ENCODE results near the gene IWS1.
"Not testable (repeated sequence)": the region's sequence is repeated elsewhere in the genome, so short reads cannot be mapped to it uniquely, and the experiment has no call there.

Gene IWS1

DNA sequence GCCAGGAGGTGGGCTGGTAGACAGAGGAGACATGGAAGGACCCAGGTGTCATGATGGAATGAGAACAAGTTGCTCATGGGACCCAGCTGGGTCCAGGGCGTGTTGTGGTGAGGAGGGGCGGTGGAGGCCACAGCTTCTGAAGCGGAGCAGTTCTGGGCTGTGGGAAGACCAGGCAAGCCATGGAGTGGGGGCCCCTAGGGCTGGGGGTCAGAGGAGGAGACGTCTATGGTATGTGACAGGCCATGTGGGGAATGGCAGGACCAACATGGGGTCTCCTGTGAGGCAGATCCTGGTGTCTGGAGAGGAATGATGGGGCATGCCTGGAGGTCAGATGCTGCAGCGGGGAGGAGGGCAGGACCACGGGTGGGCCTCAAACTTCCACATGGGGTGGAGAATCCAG lies 26.0 kb upstream of the IWS1 start:
- no peak for TF ChIP-seq ARNT (IDR thresholded peaks at IDR 0.05)
- TF ChIP-seq SP1 (IDR thresholded peaks at IDR 0.05) = no peak
- TF ChIP-seq ELF4 (IDR thresholded peaks at IDR 0.05) = no peak
- TF ChIP-seq, protein P1, sequence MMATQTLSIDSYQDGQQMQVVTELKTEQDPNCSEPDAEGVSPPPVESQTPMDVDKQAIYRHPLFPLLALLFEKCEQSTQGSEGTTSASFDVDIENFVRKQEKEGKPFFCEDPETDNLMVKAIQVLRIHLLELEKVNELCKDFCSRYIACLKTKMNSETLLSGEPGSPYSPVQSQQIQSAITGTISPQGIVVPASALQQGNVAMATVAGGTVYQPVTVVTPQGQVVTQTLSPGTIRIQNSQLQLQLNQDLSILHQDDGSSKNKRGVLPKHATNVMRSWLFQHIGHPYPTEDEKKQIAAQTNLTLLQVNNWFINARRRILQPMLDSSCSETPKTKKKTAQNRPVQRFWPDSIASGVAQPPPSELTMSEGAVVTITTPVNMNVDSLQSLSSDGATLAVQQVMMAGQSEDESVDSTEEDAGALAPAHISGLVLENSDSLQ (IDR thresholded peaks at IDR 0.05) = no peak
- no peak for TF ChIP-seq TARDBP (IDR thresholded peaks at IDR 0.05)
- TF ChIP-seq NFRKB (IDR thresholded peaks at IDR 0.05) = no peak
- no peak for TF ChIP-seq ZNF384 (IDR thresholded peaks at IDR 0.05)
- TF ChIP-seq FOXM1 (IDR thresholded peaks at IDR 0.05; ENCODE audit: borderline replicate concordance) = no peak
- TF ChIP-seq FOXA1 (IDR thresholded peaks at IDR 0.05) = no peak
- no peak for TF ChIP-seq SUZ12 (IDR thresholded peaks at IDR 0.05)
- no peak for TF ChIP-seq FOXK2 (IDR thresholded peaks at IDR 0.05)
- no peak for TF ChIP-seq CTBP1 (IDR thresholded peaks at IDR 0.05; ENCODE audit: borderline replicate concordance)
- TF ChIP-seq BHLHE40 (IDR thresholded peaks at IDR 0.05; ENCODE audit: borderline replicate concordance) = no peak
- no peak for TF ChIP-seq L3MBTL2 (conservative IDR thresholded peaks at IDR 0.05)
- TF ChIP-seq LEF1 (IDR thresholded peaks at IDR 0.05; ENCODE audit: borderline replicate concordance) = no peak
- no peak for TF ChIP-seq HDGF (IDR thresholded peaks at IDR 0.05; ENCODE audit: borderline replicate concordance)
- ChIA-PET CTCF (no interaction called here), POLR2A (no interaction called here)
- no peak for DNase-seq (ENCODE audit: extremely low spot score)

DNA sequence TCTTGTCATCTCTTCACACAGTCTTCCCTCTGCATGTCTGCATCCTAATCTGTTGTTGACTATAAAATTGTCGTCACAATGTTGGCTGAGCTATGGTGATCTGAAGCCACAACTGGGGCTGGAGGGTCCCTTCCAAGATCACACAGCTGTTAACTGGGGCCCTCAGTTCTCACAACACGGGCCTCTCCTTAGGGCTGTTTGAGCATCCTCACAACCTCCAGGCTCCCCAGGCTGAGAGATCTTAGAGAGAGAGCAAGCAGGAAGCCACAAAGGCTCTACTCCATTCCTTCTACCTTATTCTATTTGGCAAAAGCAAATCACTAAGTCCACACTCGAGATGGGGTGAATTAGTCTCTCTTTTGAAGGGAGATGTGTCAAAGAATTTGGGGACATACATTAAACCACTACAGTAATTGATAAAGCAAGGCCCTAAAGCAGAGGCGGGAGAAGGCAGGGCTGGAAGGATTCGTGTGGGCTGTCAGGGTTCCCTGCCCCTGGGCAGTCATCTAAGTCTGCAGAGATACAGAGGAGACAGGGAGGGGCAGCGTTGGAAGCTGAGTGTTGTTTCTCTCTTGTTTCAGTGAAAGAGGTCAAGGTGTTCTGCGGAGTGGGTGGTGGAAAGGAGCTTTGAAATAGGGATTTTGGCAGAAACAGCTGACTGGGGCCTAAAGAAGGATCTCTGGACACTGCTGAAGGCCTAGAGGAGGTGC lies 25.1 kb upstream of the IWS1 start:
- TF ChIP-seq FOXK2 (IDR thresholded peaks at IDR 0.05) = no peak
- TF ChIP-seq SP1 (IDR thresholded peaks at IDR 0.05) = no peak
- no peak for TF ChIP-seq LEF1 (IDR thresholded peaks at IDR 0.05; ENCODE audit: borderline replicate concordance)
- no peak for TF ChIP-seq TARDBP (IDR thresholded peaks at IDR 0.05)
- TF ChIP-seq BHLHE40 (IDR thresholded peaks at IDR 0.05; ENCODE audit: borderline replicate concordance) = no peak
- no peak for TF ChIP-seq ZNF384 (IDR thresholded peaks at IDR 0.05)
- TF ChIP-seq FOXA1 (IDR thresholded peaks at IDR 0.05) = no peak
- no peak for TF ChIP-seq NFRKB (IDR thresholded peaks at IDR 0.05)
- TF ChIP-seq SUZ12 (IDR thresholded peaks at IDR 0.05) = no peak
- TF ChIP-seq ARNT (IDR thresholded peaks at IDR 0.05) = no peak
- TF ChIP-seq, protein P1 (IDR thresholded peaks at IDR 0.05) = no peak
- TF ChIP-seq L3MBTL2 (conservative IDR thresholded peaks at IDR 0.05) = no peak
- no peak for TF ChIP-seq HDGF (IDR thresholded peaks at IDR 0.05; ENCODE audit: borderline replicate concordance)
- no peak for TF ChIP-seq CTBP1 (IDR thresholded peaks at IDR 0.05; ENCODE audit: borderline replicate concordance)
- TF ChIP-seq FOXM1 (IDR thresholded peaks at IDR 0.05; ENCODE audit: borderline replicate concordance) = no peak
- TF ChIP-seq ELF4 (IDR thresholded peaks at IDR 0.05) = no peak
- no peak for DNase-seq (ENCODE audit: extremely low spot score)
- POLR2A ChIA-PET = no interaction called here
- CTCF ChIA-PET = no interaction called here

DNA sequence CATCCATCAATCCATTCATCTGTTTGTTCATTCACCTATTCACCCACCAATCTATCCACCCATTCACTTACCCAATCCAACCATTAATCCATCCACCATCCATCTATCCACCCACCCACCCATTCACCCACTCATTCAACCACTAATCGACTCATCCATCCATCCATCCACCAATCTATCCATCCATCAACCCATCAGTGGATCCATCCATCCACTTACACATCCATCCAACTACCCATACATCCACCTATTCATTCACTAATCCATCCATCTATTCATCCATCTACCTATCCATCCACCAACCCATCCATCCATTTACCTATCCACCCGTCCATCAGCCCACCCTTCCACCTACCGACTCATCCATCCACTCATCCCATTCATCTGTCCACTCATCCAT lies 20.5 kb upstream of the IWS1 start:
- DNase-seq (ENCODE audit: extremely low spot score) = no peak
- TF ChIP-seq TARDBP (IDR thresholded peaks at IDR 0.05) (peak; percentile 5; the same call in 1 of the 2 replicates), LEF1 (IDR thresholded peaks at IDR 0.05; ENCODE audit: borderline replicate concordance) (no peak), SP1 (IDR thresholded peaks at IDR 0.05) (no peak), BHLHE40 (IDR thresholded peaks at IDR 0.05; ENCODE audit: borderline replicate concordance) (no peak), ARNT (IDR thresholded peaks at IDR 0.05) (no peak), SUZ12 (IDR thresholded peaks at IDR 0.05) (no peak)
- CTCF ChIA-PET = no interaction called here
- POLR2A ChIA-PET = no interaction called here

DNA sequence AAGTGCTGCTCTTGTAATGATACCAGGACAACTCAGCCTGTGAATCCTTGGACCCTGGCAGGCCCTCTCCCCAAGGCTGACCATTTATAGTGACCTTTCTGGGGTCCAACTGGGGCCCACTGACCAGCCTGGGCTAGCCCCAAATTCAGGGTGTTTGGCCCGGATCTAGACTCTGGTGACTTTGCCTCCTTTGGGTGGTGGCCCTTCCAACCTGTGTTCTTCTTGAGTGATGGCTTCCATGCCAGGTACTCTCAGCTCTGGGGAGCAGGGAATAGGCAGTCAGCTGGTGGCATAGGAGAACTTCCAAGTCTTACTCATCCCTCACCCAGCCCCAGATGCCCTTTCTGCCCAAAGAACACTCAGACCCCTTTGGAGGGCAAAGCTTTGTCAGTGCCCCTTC lies 19.5 kb upstream of the IWS1 start:
- CTCF ChIA-PET = no interaction called here
- DNase-seq (ENCODE audit: extremely low spot score) = no peak
- POLR2A ChIA-PET = interaction anchor here (1.2 kb wide), 1 partner anchor 20 kb away, joined by 6 read pairs; the partner anchor contains the start of gene IWS1
- no peak for TF ChIP-seq FOXA1 (IDR thresholded peaks at IDR 0.05)
- TF ChIP-seq CTBP1 (IDR thresholded peaks at IDR 0.05; ENCODE audit: borderline replicate concordance) = no peak
- TF ChIP-seq FOXK2 (IDR thresholded peaks at IDR 0.05) = no peak
- no peak for TF ChIP-seq LEF1 (IDR thresholded peaks at IDR 0.05; ENCODE audit: borderline replicate concordance)
- no peak for TF ChIP-seq L3MBTL2 (conservative IDR thresholded peaks at IDR 0.05)
- TF ChIP-seq ARNT (IDR thresholded peaks at IDR 0.05) = no peak
- TF ChIP-seq, protein P1 (IDR thresholded peaks at IDR 0.05) = no peak
- no peak for TF ChIP-seq FOXM1 (IDR thresholded peaks at IDR 0.05; ENCODE audit: borderline replicate concordance)
- TF ChIP-seq BHLHE40 (IDR thresholded peaks at IDR 0.05; ENCODE audit: borderline replicate concordance) = no peak
- no peak for TF ChIP-seq NFRKB (IDR thresholded peaks at IDR 0.05)
- TF ChIP-seq ELF4 (IDR thresholded peaks at IDR 0.05) = no peak
- TF ChIP-seq HDGF (IDR thresholded peaks at IDR 0.05; ENCODE audit: borderline replicate concordance) = no peak

DNA sequence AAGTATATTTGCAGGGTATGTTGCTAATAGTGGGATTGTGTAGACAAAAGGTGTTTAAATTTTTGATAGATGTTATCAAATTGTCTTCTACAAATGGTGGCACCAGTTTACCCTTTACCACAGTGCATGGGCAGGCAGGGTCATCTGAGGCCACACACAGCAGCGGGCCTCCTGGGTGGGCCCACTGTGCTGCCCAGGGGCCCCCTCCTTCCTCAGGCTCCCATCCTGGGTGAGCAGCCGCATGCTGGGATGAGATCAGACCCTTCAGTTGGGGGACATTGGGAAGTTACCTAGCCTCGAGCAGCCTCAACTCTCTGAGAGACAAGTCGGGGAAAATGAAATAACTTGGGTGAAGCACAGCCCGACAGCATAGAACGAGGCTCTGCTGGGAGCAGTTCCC lies 18.9 kb upstream of the IWS1 start:
- ChIA-PET CTCF (no interaction called here), POLR2A (interaction anchor here (1.2 kb wide), 1 partner anchor 19 kb away, joined by 6 read pairs; the partner anchor contains the start of gene IWS1)
- TF ChIP-seq FOXA1 (IDR thresholded peaks at IDR 0.05) (no peak), SP1 (IDR thresholded peaks at IDR 0.05) (no peak), BHLHE40 (IDR thresholded peaks at IDR 0.05; ENCODE audit: borderline replicate concordance) (no peak), TARDBP (IDR thresholded peaks at IDR 0.05) (no peak)
- DNase-seq (ENCODE audit: extremely low spot score) = no peak

DNA sequence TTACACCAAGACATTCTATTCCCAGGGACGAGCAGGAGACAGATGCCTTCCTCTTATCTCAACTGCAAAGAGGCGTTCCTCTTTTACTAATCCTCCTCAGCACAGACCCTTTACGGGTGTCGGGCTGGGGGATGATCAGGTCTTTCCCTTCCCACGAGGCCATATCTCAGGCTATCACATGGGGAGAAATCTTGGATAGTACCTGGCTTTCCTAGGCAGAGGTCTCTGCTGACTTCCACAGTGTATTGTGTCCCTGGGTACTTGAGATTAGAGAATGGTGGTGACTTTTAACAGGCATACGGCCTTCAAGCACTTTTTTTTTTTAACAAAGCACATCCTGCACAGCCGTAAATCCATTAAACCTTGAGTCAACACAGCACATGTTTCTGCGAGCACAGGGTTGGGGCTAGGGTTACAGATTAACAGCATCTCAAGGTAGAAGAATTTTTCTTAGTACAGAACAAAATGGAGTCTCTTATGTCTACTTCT lies 16.8 kb upstream of the IWS1 start:
- POLR2A ChIA-PET; DNase-seq (ENCODE audit: extremely low spot score): not testable (repeated sequence)

More for the DNA sequence above, 16.8 kb upstream of the IWS1 start:
- CTCF ChIA-PET = not testable (repeated sequence)

All from HEK293T (cell line).